Progenitor cell of endocrine pancreas (in vitro differentiated cells): ENCODE measurements around the gene DDO. TPM values are rescaled to one million over a fixed set of nuclear protein-coding genes. Genes with fewer than 3 reads are reported as not detected.

Source experiments
- DNase-seq: peaks from one replicate; pipeline ENCODE4 v3.0.0; 2021; ENCODE audit warnings: low spot score; ENCODE audit not compliant: unreplicated experiment
- H3K27ac Mint-ChIP-seq: 2 replicates; pipeline ENCODE4 v1.8.0; 2021; ENCODE audit warnings: mild to moderate bottlenecking, moderate library complexity, mixed read lengths
- H3K27me3 Mint-ChIP-seq: 2 replicates; pipeline ENCODE4 v1.8.0; 2021; ENCODE audit warnings: mixed read lengths
- H3K36me3 Mint-ChIP-seq: 2 replicates; pipeline ENCODE4 v1.8.0; 2022; ENCODE audit warnings: mixed read lengths; ENCODE audit not compliant: insufficient read depth
- H3K4me1 Mint-ChIP-seq: 2 replicates; pipeline ENCODE4 v1.8.0; 2021; ENCODE audit warnings: low read depth, mixed read lengths
- H3K4me3 Mint-ChIP-seq: 2 replicates; pipeline ENCODE4 v1.8.0; 2021; ENCODE audit warnings: low read depth, mild to moderate bottlenecking, moderate library complexity, mixed read lengths
- H3K9me3 Mint-ChIP-seq: 2 replicates; pipeline ENCODE4 v1.8.0; 2021; ENCODE audit warnings: low read depth, mixed read lengths
- CTCF ChIP-seq: fragments of 200-600 bp; sonication (generic); IDR thresholded peaks from one replicate; pipeline ENCODE4 v1.5.0; 2021; ENCODE audit warnings: antibody characterized with exemption, mild to moderate bottlenecking; ENCODE audit not compliant: unreplicated experiment
- total RNA-seq: library from RNA; stranded (reverse); gene quantifications from 2 replicates; pipeline ENCODE4 v1.2.1, GENCODE V29; 2021

DDO gene
- total RNA-seq, 1 donor from 2014 or later = not detected

GRCh38 chr6:110392727-110393126, 22.6 kb downstream of the DDO start:
- Mint-ChIP-seq H3K36me3 (no peaks in the 10 kb centered on the region), H3K27me3 (no peaks in the 10 kb centered on the region), H3K27ac (no peak overlapping the region), H3K9me3 (no peaks in the 10 kb centered on the region), H3K4me3 (no peak overlapping the region), H3K4me1 (peaks cover 24% of the 10 kb centered on the region)
- TF ChIP-seq CTCF = no peak
- no peak for DNase-seq

GRCh38 chr6:110390404-110390803, 25.0 kb downstream of the DDO start:
- Mint-ChIP-seq H3K9me3 (no peaks in the 10 kb centered on the region), H3K4me1 (peaks cover 25% of the 10 kb centered on the region), H3K36me3 (no peaks in the 10 kb centered on the region), H3K27me3 (no peaks in the 10 kb centered on the region), H3K27ac (no peak overlapping the region), H3K4me3 (no peak overlapping the region)
- no peak for DNase-seq
- TF ChIP-seq CTCF = no peak

GRCh38 chr6:110389689-110390382, 25.5 kb downstream of the DDO start:
- no peak for DNase-seq
- Mint-ChIP-seq H3K27ac (peak overlapping the region; percentile 80), H3K36me3 (no peaks in the 10 kb centered on the region), H3K9me3 (no peaks in the 10 kb centered on the region), H3K27me3 (no peaks in the 10 kb centered on the region), H3K4me3 (no peak overlapping the region), H3K4me1 (peaks cover 25% of the 10 kb centered on the region)
- TF ChIP-seq CTCF = no peak

- Mint-ChIP-seq H3K36me3 (no peaks in the 10 kb centered on the region), H3K4me3 (no peak overlapping the region), H3K4me1 (peaks cover 25% of the 10 kb centered on the region), H3K9me3 (no peaks in the 10 kb centered on the region), H3K27ac (no peak overlapping the region), H3K27me3 (no peaks in the 10 kb centered on the region)
- no peak for DNase-seq
- TF ChIP-seq CTCF = no peak
Measured at GRCh38 chr6:110387986-110388385, 27.4 kb downstream of the DDO start.

GRCh38 chr6:110385458-110385863, 29.9 kb downstream of the DDO start:
- H3K36me3 Mint-ChIP-seq = no peaks in the 10 kb centered on the region
- H3K4me1 Mint-ChIP-seq = peaks cover 29% of the 10 kb centered on the region
- TF ChIP-seq CTCF = no peak
- no peak overlapping the region for H3K4me3 Mint-ChIP-seq
- no peaks in the 10 kb centered on the region for H3K27me3 Mint-ChIP-seq
- DNase-seq = no peak
- H3K9me3 Mint-ChIP-seq = peaks cover 7% of the 10 kb centered on the region
- no peak overlapping the region for H3K27ac Mint-ChIP-seq
